Keratinocyte (primary cell): ENCODE results near the gene SACS. TPM values are rescaled to one million over a fixed set of nuclear protein-coding genes. Genes with fewer than 3 reads are reported as not detected.
A peak's percentile ranks its signal among the peaks of the same experiment; 100 is the strongest.

Experiments used
- DNase-seq: peaks from one replicate; pipeline ENCODE4 v3.0.0-alpha.2; 2011; ENCODE audit warnings: low read depth, missing footprints, low spot score
- FAIRE-seq: peaks from 2 replicates; lab custom pipeline; 2011; peaks lifted over from hg19 to GRCh38; lab: Jason Lieb, UNC
- H2AFZ ChIP-seq: 2 replicates; pipeline ENCODE4 v1.6.0; 2012; ENCODE audit warnings: low read length, control low read depth, inconsistent platforms; ENCODE audit not compliant: control insufficient read depth
- H3K27ac ChIP-seq: 2 replicates; pipeline ENCODE4 v1.5.1; 2011; ENCODE audit warnings: low read length; ENCODE audit not compliant: control insufficient read depth, insufficient read depth
- H3K27me3 ChIP-seq: 3 replicates; pipeline ENCODE4 v1.6.0; 2011; ENCODE audit warnings: low read length; ENCODE audit not compliant: control insufficient read depth, insufficient read depth; ENCODE audit errors: extremely low read depth
- H3K36me3 ChIP-seq, 2 experiments: 2 replicates in 1 of 2; 3 replicates in 1 of 2; pipeline ENCODE4 v1.5.1; 2011; ENCODE audit warnings: low read length in 2 of 2, mild to moderate bottlenecking in 1 of 2; ENCODE audit not compliant: control insufficient read depth in 2 of 2, insufficient read depth in 2 of 2; ENCODE audit errors: extremely low read depth in 1 of 2
- H3K4me1 ChIP-seq: 3 replicates; pipeline ENCODE4 v1.5.1; 2011; ENCODE audit warnings: low read length; ENCODE audit not compliant: control insufficient read depth, insufficient read depth; ENCODE audit errors: extremely low read depth
- H3K4me2 ChIP-seq: 3 replicates; pipeline ENCODE4 v1.6.0; 2011; ENCODE audit warnings: low read depth, low read length; ENCODE audit not compliant: control insufficient read depth, insufficient read depth; ENCODE audit errors: extremely low read depth
- H3K4me3 ChIP-seq, 3 experiments: fragments of 200-600 bp in 1 of 3; sonication (generic) in 1 of 3; 2 replicates in 2 of 3; 3 replicates in 1 of 3; pipeline ENCODE4 v1.5.1; 2011 to 2016; ENCODE audit warnings: low read length in 3 of 3, mild to moderate bottlenecking in 3 of 3, control low read depth in 2 of 3, inconsistent platforms in 1 of 3, low read depth in 1 of 3, mixed read lengths in 1 of 3, mixed run types in 1 of 3, moderate library complexity in 1 of 3; ENCODE audit not compliant: control insufficient read depth in 2 of 3, insufficient read depth in 2 of 3; ENCODE audit errors: extremely low read depth in 1 of 3
- H3K79me2 ChIP-seq: 2 replicates; pipeline ENCODE4 v1.6.0; 2012; ENCODE audit warnings: low read length; ENCODE audit not compliant: control insufficient read depth, insufficient read depth
- H3K9ac ChIP-seq: 3 replicates; pipeline ENCODE4 v1.6.0; 2011; ENCODE audit warnings: low read length; ENCODE audit not compliant: control insufficient read depth, insufficient read depth; ENCODE audit errors: extremely low read depth
- H3K9me1 ChIP-seq: 3 replicates; pipeline ENCODE4 v1.6.0; 2011; ENCODE audit warnings: low read length; ENCODE audit not compliant: control insufficient read depth, insufficient read depth; ENCODE audit errors: extremely low read depth
- H3K9me3 ChIP-seq: 2 replicates; pipeline ENCODE4 v1.5.1; 2012; ENCODE audit warnings: low read depth, low read length; ENCODE audit not compliant: control insufficient read depth
- H4K20me1 ChIP-seq: 3 replicates; pipeline ENCODE4 v1.6.0; 2011; ENCODE audit warnings: low read length; ENCODE audit not compliant: control insufficient read depth, insufficient read depth; ENCODE audit errors: extremely low read depth
- EZH2 ChIP-seq: IDR thresholded peaks from one replicate; pipeline ENCODE4 v1.6.1; 2012; ENCODE audit warnings: inconsistent platforms, mild to moderate bottlenecking, low read length, moderate library complexity
- dilution Hi-C: fragments of 300-500 bp; cut with MboI; formaldehyde crosslinking; loops from one replicate; pipeline ENCODE4 v1.7.0; 2020; ENCODE audit warnings: low sequenced_read_pairs; ENCODE audit not compliant: extremely low pct_ligation_motif_present
- polyA plus RNA-seq, 5 experiments: library from polyadenylated mRNA; depleted of rRNA in 3 of 5; stranded (reverse) in 3 of 5; stranded (forward) in 1 of 5; unstranded in 1 of 5; fragments of >200 nt; gene quantifications; 1 replicate in 1 of 5; 2 replicates in 3 of 5; 3 replicates in 1 of 5; pipeline versions ENCODE4 v1.2.1 to v1.2.3, GENCODE V29; 2011 to 2012; ENCODE audit warnings: missing spikeins in 2 of 5, low read depth in 1 of 5, low replicate concordance in 1 of 5
- TF ChIP-seq, protein P1 (sequence below), 3 experiments: IDR thresholded peaks in 1 of 3; conservative IDR thresholded peaks in 1 of 3; optimal IDR thresholded peaks in 1 of 3; 2 replicates in 2 of 3; 3 replicates in 1 of 3; pipeline versions ENCODE3 to v1.5.1; 2011; ENCODE audit warnings: low read length in 3 of 3, mild to moderate bottlenecking in 3 of 3, moderate library complexity in 2 of 3, control low read depth in 1 of 3, inconsistent platforms in 1 of 3; ENCODE audit not compliant: insufficient read depth in 2 of 3; ENCODE audit errors: extremely low read depth in 1 of 3

The SACS gene
- polyA plus RNA-seq, 1 donor (not counting 4 experiments of a cell fraction or from before 2014, with no cell fraction given), result 13.5 TPM

DNA sequence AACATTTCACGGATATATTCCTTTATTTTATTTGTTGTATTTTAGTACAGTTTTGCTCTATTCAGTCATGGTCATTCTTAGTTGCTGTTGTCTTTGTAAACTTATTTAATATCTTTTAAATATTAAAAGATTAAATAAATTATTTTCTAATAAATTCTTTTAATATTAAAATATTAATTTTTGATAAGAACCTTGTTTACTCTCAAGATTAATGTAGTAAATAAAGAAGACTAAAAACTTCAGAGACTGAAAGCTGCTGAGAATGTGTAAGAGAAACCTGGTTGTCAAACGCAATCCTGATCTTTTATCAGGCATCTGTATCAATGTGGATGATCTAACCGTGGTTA lies 34.4 kb upstream of the SACS start:
- H3K79me2 ChIP-seq, result no peaks in the 10 kb centered on the region
- DNase-seq (no peak), FAIRE-seq (no peak)
- H4K20me1 ChIP-seq, result no peaks in the 10 kb centered on the region
- TF ChIP-seq, protein P1, sequence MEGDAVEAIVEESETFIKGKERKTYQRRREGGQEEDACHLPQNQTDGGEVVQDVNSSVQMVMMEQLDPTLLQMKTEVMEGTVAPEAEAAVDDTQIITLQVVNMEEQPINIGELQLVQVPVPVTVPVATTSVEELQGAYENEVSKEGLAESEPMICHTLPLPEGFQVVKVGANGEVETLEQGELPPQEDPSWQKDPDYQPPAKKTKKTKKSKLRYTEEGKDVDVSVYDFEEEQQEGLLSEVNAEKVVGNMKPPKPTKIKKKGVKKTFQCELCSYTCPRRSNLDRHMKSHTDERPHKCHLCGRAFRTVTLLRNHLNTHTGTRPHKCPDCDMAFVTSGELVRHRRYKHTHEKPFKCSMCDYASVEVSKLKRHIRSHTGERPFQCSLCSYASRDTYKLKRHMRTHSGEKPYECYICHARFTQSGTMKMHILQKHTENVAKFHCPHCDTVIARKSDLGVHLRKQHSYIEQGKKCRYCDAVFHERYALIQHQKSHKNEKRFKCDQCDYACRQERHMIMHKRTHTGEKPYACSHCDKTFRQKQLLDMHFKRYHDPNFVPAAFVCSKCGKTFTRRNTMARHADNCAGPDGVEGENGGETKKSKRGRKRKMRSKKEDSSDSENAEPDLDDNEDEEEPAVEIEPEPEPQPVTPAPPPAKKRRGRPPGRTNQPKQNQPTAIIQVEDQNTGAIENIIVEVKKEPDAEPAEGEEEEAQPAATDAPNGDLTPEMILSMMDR (optimal IDR thresholded peaks at IDR 0.05 in 1 of 3, IDR thresholded peaks at IDR 0.05 in 1 of 3, conservative IDR thresholded peaks at IDR 0.05 in 1 of 3; ENCODE audit: extremely low read depth in 1 of 3, insufficient read depth in 2 of 3, low read length in 3 of 3), result no peak
- no peak for TF ChIP-seq EZH2
- dilution Hi-C loops, result no loop called here
- H3K4me2 ChIP-seq, result no peak overlapping the region
- H3K9me3 ChIP-seq, result no peaks in the 10 kb centered on the region
- H3K9me1 ChIP-seq, result no peaks in the 10 kb centered on the region
- H3K27ac ChIP-seq, result no peak overlapping the region
- H3K27me3 ChIP-seq, result no peaks in the 10 kb centered on the region
- H3K4me1 ChIP-seq, result no peaks in the 10 kb centered on the region
- H3K9ac ChIP-seq, result no peak overlapping the region
- no peak overlapping the region for H2AFZ ChIP-seq
- H3K4me3 ChIP-seq, result no peak overlapping the region
- H3K36me3 ChIP-seq, result no peaks in the 10 kb centered on the region

- FAIRE-seq (no peak), DNase-seq (no peak)
- Histone ChIP-seq H3K27ac (no peak overlapping the region), H3K9me1 (no peaks in the 10 kb centered on the region), H3K79me2 (no peaks in the 10 kb centered on the region), H3K9me3 (no peaks in the 10 kb centered on the region), H2AFZ (no peak overlapping the region), H3K27me3 (no peaks in the 10 kb centered on the region), H3K4me2 (peak overlapping the region; percentile 79), H3K4me3 (peak overlapping the region in 1 of 3 experiments; percentile 63), H3K36me3 (no peaks in the 10 kb centered on the region), H4K20me1 (no peaks in the 10 kb centered on the region), H3K9ac (no peak overlapping the region), H3K4me1 (no peaks in the 10 kb centered on the region)
- no peak for TF ChIP-seq EZH2
- TF ChIP-seq, protein P1 (optimal IDR thresholded peaks at IDR 0.05 in 1 of 3, IDR thresholded peaks at IDR 0.05 in 1 of 3, conservative IDR thresholded peaks at IDR 0.05 in 1 of 3; ENCODE audit: extremely low read depth in 1 of 3, insufficient read depth in 2 of 3, low read length in 3 of 3), result no peak
- dilution Hi-C loops, result no loop called here
Observed at GRCh38 chr13:23467048-23467931, 33.8 kb upstream of the SACS start.
